Left lung (tissue), 14 donors: ENCODE data around the gene WTIP. TPM values are rescaled to one million over a fixed set of nuclear protein-coding genes. Genes with fewer than 3 reads are reported as not detected.

Experiments used
- ATAC-seq: fragments of 200-7000 bp; cut with Tn5 transposase; one replicate; pipeline ENCODE4 v1.9.1; 2020; ENCODE audit warnings: moderate library complexity
- DNase-seq, 4 donors: peaks; one replicate each; pipeline ENCODE4 v3.0.0-alpha.2; 2013 to 2020
- H3K27ac ChIP-seq, 2 donors: fragments of 200-600 bp; sonication (generic) in 1 of 2; one replicate each; pipeline versions ENCODE4 v1.5.0 to v1.8.0; 2020 to 2021
- H3K27me3 ChIP-seq, 2 donors: fragments of 200-600 bp; sonication (generic) in 1 of 2; one replicate each; pipeline versions ENCODE4 v1.5.0 to v1.8.0; 2020 to 2021
- H3K36me3 ChIP-seq, 2 donors: fragments of 200-600 bp; sonication (generic) in 1 of 2; one replicate each; pipeline versions ENCODE4 v1.5.0 to v1.8.0; 2020 to 2021
- H3K4me1 ChIP-seq, 2 donors: fragments of 200-600 bp; one replicate each; pipeline ENCODE4 v1.8.0; 2021
- H3K4me3 ChIP-seq, 2 donors: fragments of 200-600 bp; sonication (generic) in 1 of 2; one replicate each; pipeline versions ENCODE4 v1.5.0 to v1.8.0; 2020 to 2021; ENCODE audit warnings: mild to moderate bottlenecking in 1 of 2
- H3K9me3 ChIP-seq, 2 donors: fragments of 200-600 bp; sonication (generic) in 1 of 2; one replicate each; pipeline versions ENCODE4 v1.5.0 to v1.8.0; 2020 to 2021
- CTCF ChIP-seq, 2 donors: fragments of 200-600 bp; sonication (generic) in 1 of 2; IDR thresholded peaks; one replicate each; pipeline versions ENCODE4 v1.5.0 to v1.8.0; 2021; ENCODE audit warnings: antibody characterized with exemption in 2 of 2
- intact Hi-C, 2 donors: fragments of 100-400 bp; cut with DNase I; formaldehyde crosslinking; loops; one replicate each; pipeline versions ENCODE4 v1.11.2 to v1.14.2; 2022
- long read RNA-seq, 12 donors: library from polyadenylated mRNA in 2 of 12; unstranded in 2 of 12; transcript quantifications; one replicate each; pipeline ENCODE4 v2.0.0 and lab custom pipeline, GENCODE V29; 2019 to 2026
- polyA plus RNA-seq, 6 donors: library from polyadenylated mRNA; unstranded; fragments of 120-200 nt; gene quantifications; one replicate each; pipeline ENCODE4 v1.2.1, GENCODE V29; 2013; ENCODE audit not compliant: insufficient read length in 6 of 6
- total RNA-seq, 2 donors: library from RNA; stranded (reverse); fragmentation: NEBNext Ultra II Directional; extraction: Animal tissue kit (Norgen Biotek cat#: 25700); gene quantifications; one replicate each; pipeline ENCODE4 v1.2.1, GENCODE V29; 2021
- donor health status: DM: no; HTN: yes; CAD: no.
- donor health status: DM: no; HTN: no; CAD: no.

Gene WTIP
- 10 to 100 TPM; 19.1 to 39.3 TPM for total RNA-seq
- 10 to 100 TPM; 22.9 to 34.2 (median 26.1) TPM for polyA plus RNA-seq
- long read RNA-seq, donor 1, full-length matches to known transcripts = 14 of 14 reads
- long read RNA-seq, donor 1, partial matches to known transcripts = 0 of 14 reads
- long read RNA-seq, donor 1, other reads (novel, unspliced or antisense) = 0 of 14 reads
- long read RNA-seq, donor 2, full-length matches to known transcripts = 6 of 30 reads
- long read RNA-seq, donor 2, partial matches to known transcripts = 24 of 30 reads
- long read RNA-seq, donor 2, other reads (novel, unspliced or antisense) = 0 of 30 reads
- long read RNA-seq, donor 3, full-length matches to known transcripts = 8 of 8 reads
- long read RNA-seq, donor 3, partial matches to known transcripts = 0 of 8 reads
- long read RNA-seq, donor 3, other reads (novel, unspliced or antisense) = 0 of 8 reads
- long read RNA-seq, donor 4, partial matches to known transcripts = 1 of 1 reads
- long read RNA-seq, donor 4, other reads (novel, unspliced or antisense) = 0 of 1 reads
- long read RNA-seq, donor 5, full-length matches to known transcripts = 6 of 6 reads
- long read RNA-seq, donor 5, partial matches to known transcripts = 0 of 6 reads
- long read RNA-seq, donor 5, other reads (novel, unspliced or antisense) = 0 of 6 reads
- long read RNA-seq, donor 6, full-length matches to known transcripts = 4 of 25 reads
- long read RNA-seq, donor 6, partial matches to known transcripts = 21 of 25 reads
- long read RNA-seq, donor 6, other reads (novel, unspliced or antisense) = 0 of 25 reads
- long read RNA-seq, donor 7, full-length matches to known transcripts = 5 of 5 reads
- long read RNA-seq, donor 7, partial matches to known transcripts = 0 of 5 reads
- long read RNA-seq, donor 7, other reads (novel, unspliced or antisense) = 0 of 5 reads
- long read RNA-seq, donor 8, full-length matches to known transcripts = 5 of 5 reads
- long read RNA-seq, donor 8, partial matches to known transcripts = 0 of 5 reads
- long read RNA-seq, donor 8, other reads (novel, unspliced or antisense) = 0 of 5 reads
- long read RNA-seq, donor 9 = 0 reads
- long read RNA-seq, donor 10, partial matches to known transcripts = 0 of 1 reads
- long read RNA-seq, donor 10, other reads (novel, unspliced or antisense) = 1 of 1 reads
- long read RNA-seq, donor 11 = 0 reads
- long read RNA-seq, donor 12, full-length matches to known transcripts = 9 of 9 reads
- long read RNA-seq, donor 12, partial matches to known transcripts = 0 of 9 reads
- long read RNA-seq, donor 12, other reads (novel, unspliced or antisense) = 0 of 9 reads

GRCh38 chr19:34480971-34481841 lies at the start of gene WTIP:
TSS of gene WTIP (plus strand) at chr19:34481758. CDS start at chr19:34481975, 217 bp downstream.
- peak; percentile 76 to 91 (median 86) for DNase-seq
- ATAC-seq = peak; percentile 92
- Histone ChIP-seq H3K9me3 (no peaks in the 10 kb centered on the region), H3K27ac (peak within 1 kb of the TSS; percentile 70 to 82), H3K4me1 (peaks cover 0 to 23% of the 10 kb centered on the region in 2 donors), H3K4me3 (peak within 1 kb of the TSS; percentile 45 to 51), H3K27me3 (peaks cover 2 to 59% of the 10 kb centered on the region in 2 donors), H3K36me3 (no peaks in the 10 kb centered on the region)
- intact Hi-C loops = no loop called here
- no peak for TF ChIP-seq CTCF (IDR thresholded peaks at IDR 0.05)

- Histone ChIP-seq H3K4me1 (peaks cover 14 to 29% of the 10 kb centered on the region in 2 donors), H3K4me3 (no peak overlapping the region), H3K27me3 (no peaks in the 10 kb centered on the region), H3K36me3 (peaks cover 5 to 57% of the 10 kb centered on the region in 2 donors), H3K9me3 (no peaks in the 10 kb centered on the region), H3K27ac (no peak overlapping the region)
- no peak for ATAC-seq
- peak in 1 of 4 donors; percentile 12 for DNase-seq
- TF ChIP-seq CTCF (IDR thresholded peaks at IDR 0.05) = no peak
- intact Hi-C loops = no loop called here
Measured at GRCh38 chr19:34432797-34433196, 48.8 kb upstream of the WTIP start.

GRCh38 chr19:34436716-34437115 lies 44.8 kb upstream of the WTIP start:
- H3K27ac ChIP-seq = no peak overlapping the region
- intact Hi-C loops = no loop called here
- no peaks in the 10 kb centered on the region for H3K4me1 ChIP-seq
- DNase-seq = no peak
- ATAC-seq = no peak
- H3K36me3 ChIP-seq = peaks cover 5 to 96% of the 10 kb centered on the region in 2 donors
- TF ChIP-seq CTCF (IDR thresholded peaks at IDR 0.05) = no peak
- no peaks in the 10 kb centered on the region for H3K27me3 ChIP-seq
- no peak overlapping the region for H3K4me3 ChIP-seq
- no peaks in the 10 kb centered on the region for H3K9me3 ChIP-seq

- no peaks in the 10 kb centered on the region for H3K4me1 ChIP-seq
- peaks cover 0 to 100% of the 10 kb centered on the region in 2 donors for H3K36me3 ChIP-seq
- H3K4me3 ChIP-seq = no peak overlapping the region
Measured at GRCh38 chr19:34448191-34448590, 33.4 kb upstream of the WTIP start.

More at GRCh38 chr19:34448191-34448590, 33.4 kb upstream of the WTIP start:
- DNase-seq = no peak
- no peak for ATAC-seq
- Histone ChIP-seq H3K27ac (no peak overlapping the region), H3K27me3 (no peaks in the 10 kb centered on the region), H3K9me3 (no peaks in the 10 kb centered on the region)
- no peak for TF ChIP-seq CTCF (IDR thresholded peaks at IDR 0.05)
- intact Hi-C loops = no loop called here
